HepG2 (cell line): ENCODE results near the gene CLIP2. TPM values are rescaled to one million over a fixed set of nuclear protein-coding genes. Genes with fewer than 3 reads are reported as not detected.
A peak's percentile ranks its signal among the peaks of the same experiment; 100 is the strongest.

Source experiments
- BHLHE40 ChIP-seq: IDR thresholded peaks from 2 replicates; pipeline ENCODE4 v1.6.1; 2011; ENCODE audit warnings: low read length, improper control_type of control experiment
- DNMT3B ChIP-seq: conservative IDR thresholded peaks from 2 replicates; pipeline ENCODE4 v1.6.1; 2016; ENCODE audit warnings: missing biosample characterization, control low read depth
- EHMT2 ChIP-seq: fragments of 200-600 bp; sonication (generic); IDR thresholded peaks from 2 replicates; pipeline ENCODE4 v1.7.0; 2017; ENCODE audit warnings: antibody characterized with exemption, low read depth, low read length, borderline replicate concordance
- ELK4 ChIP-seq: sonication (generic); formaldehyde crosslinking; IDR thresholded peaks from 2 replicates; pipeline ENCODE4 v1.9.0; 2021; ENCODE audit warnings: missing genetic modification reagents, borderline replicate concordance
- GFI1 ChIP-seq: sonication (generic); formaldehyde crosslinking; IDR thresholded peaks from 2 replicates; pipeline ENCODE4 v1.5.0; 2020; ENCODE audit warnings: missing genetic modification reagents, mild to moderate bottlenecking, borderline replicate concordance
- JUN ChIP-seq: sonication (generic); formaldehyde crosslinking; IDR thresholded peaks from 2 replicates; pipeline ENCODE4 v1.4.0; 2020; ENCODE audit warnings: mild to moderate bottlenecking, missing genetic modification reagents
- KLF15 ChIP-seq: sonication (generic); formaldehyde crosslinking; IDR thresholded peaks from 2 replicates; pipeline ENCODE4 v1.8.1; 2023; ENCODE audit warnings: borderline replicate concordance, mild to moderate bottlenecking, inconsistent platforms, missing genetic modification reagents, mixed read lengths
- KMT2B ChIP-seq: IDR thresholded peaks from 2 replicates; pipeline ENCODE4 v1.6.1; 2016; ENCODE audit warnings: missing genetic modification reagents, missing compliant biosample characterization
- MAZ ChIP-seq, 2 experiments: sonication (generic) in 1 of 2; formaldehyde crosslinking in 1 of 2; IDR thresholded peaks; 2 replicates each; pipeline versions ENCODE4 v1.5.0 to v1.6.1; 2012 to 2020; ENCODE audit warnings: low read depth in 2 of 2, mild to moderate bottlenecking in 2 of 2, borderline replicate concordance in 1 of 2, improper control_type of control experiment in 1 of 2, low read length in 1 of 2, missing genetic modification reagents in 1 of 2, moderate library complexity in 1 of 2
- ONECUT2 ChIP-seq: sonication (generic); formaldehyde crosslinking; IDR thresholded peaks from 2 replicates; pipeline ENCODE4 v1.4.0; 2020; ENCODE audit warnings: missing genetic modification reagents
- REXO4 ChIP-seq: sonication (generic); formaldehyde crosslinking; IDR thresholded peaks from 2 replicates; pipeline ENCODE4 v1.8.0; 2022; ENCODE audit warnings: missing genetic modification reagents, mild to moderate bottlenecking, borderline replicate concordance
- SCMH1 ChIP-seq: sonication (generic); formaldehyde crosslinking; IDR thresholded peaks from 2 replicates; pipeline ENCODE4 v1.9.0; 2021; ENCODE audit warnings: missing genetic modification reagents, mild to moderate bottlenecking, borderline replicate concordance
- THAP11 ChIP-seq: IDR thresholded peaks from 2 replicates; pipeline ENCODE4 v1.6.1; 2016; ENCODE audit warnings: missing biosample characterization, missing genetic modification reagents
- TP53 ChIP-seq: sonication (generic); formaldehyde crosslinking; conservative IDR thresholded peaks from 2 replicates; pipeline ENCODE4 v1.4.0; 2020; ENCODE audit warnings: missing genetic modification reagents
- ZFAT ChIP-seq: sonication (generic); formaldehyde crosslinking; conservative IDR thresholded peaks from 2 replicates; pipeline ENCODE4 v1.8.1; 2023; ENCODE audit warnings: missing genetic modification reagents, inconsistent platforms
- ZFP82 ChIP-seq: sonication (generic); formaldehyde crosslinking; IDR thresholded peaks from 2 replicates; pipeline ENCODE4 v1.5.1; 2020; ENCODE audit warnings: mild to moderate bottlenecking, missing genetic modification reagents, borderline replicate concordance
- ZFX ChIP-seq: sonication (generic); formaldehyde crosslinking; IDR thresholded peaks from 2 replicates; pipeline ENCODE4 v1.4.0; 2020; ENCODE audit warnings: mild to moderate bottlenecking, low read depth, missing genetic modification reagents, moderate library complexity
- ZNF138 ChIP-seq: sonication (generic); formaldehyde crosslinking; IDR thresholded peaks from 2 replicates; pipeline ENCODE4 v1.5.0; 2020; ENCODE audit warnings: mild to moderate bottlenecking, low read depth, missing genetic modification reagents
- ZNF30 ChIP-seq: sonication (generic); formaldehyde crosslinking; IDR thresholded peaks from 2 replicates; pipeline ENCODE4 v1.5.0; 2020; ENCODE audit warnings: mild to moderate bottlenecking, missing genetic modification reagents
- ZNF674 ChIP-seq: sonication (generic); formaldehyde crosslinking; IDR thresholded peaks from 2 replicates; pipeline ENCODE4 v1.5.0; 2020; ENCODE audit warnings: low read depth, mild to moderate bottlenecking, missing genetic modification reagents
- ZNF781 ChIP-seq: sonication (generic); formaldehyde crosslinking; IDR thresholded peaks from 2 replicates; pipeline ENCODE4 v1.5.1; 2020; ENCODE audit warnings: borderline replicate concordance, mild to moderate bottlenecking, missing genetic modification reagents; ENCODE audit errors: not compliant biosample characterization
- ZSCAN12 ChIP-seq: sonication (generic); formaldehyde crosslinking; IDR thresholded peaks from 2 replicates; pipeline ENCODE4 v1.9.0; 2021; ENCODE audit warnings: mild to moderate bottlenecking, missing genetic modification reagents
- ZSCAN22 ChIP-seq: sonication (generic); formaldehyde crosslinking; IDR thresholded peaks from 2 replicates; pipeline ENCODE4 v1.4.0; 2020; ENCODE audit warnings: mild to moderate bottlenecking, missing genetic modification reagents
- ZSCAN30 ChIP-seq: sonication (generic); formaldehyde crosslinking; IDR thresholded peaks from 2 replicates; pipeline ENCODE4 v1.5.0; 2020; ENCODE audit warnings: mild to moderate bottlenecking, missing genetic modification reagents
- polyA plus RNA-seq, 8 experiments: library from polyadenylated mRNA; depleted of rRNA in 3 of 8; stranded (reverse) in 7 of 8; unstranded in 1 of 8; fragments of >200 nt; fragmentation: Illumina TruSeq in 4 of 8; extraction: Trizol in 4 of 8; gene quantifications; 2 replicates each; pipeline versions ENCODE4 v1.2.1 to v1.2.3, GENCODE V29; 2011 to 2016; ENCODE audit warnings: low read depth in 4 of 8, missing spikeins in 1 of 8, mixed read lengths in 1 of 8; ENCODE audit not compliant: insufficient read depth in 1 of 8
- total RNA-seq, 5 experiments: library from RNA; depleted of rRNA; stranded (reverse); fragments of >200 nt; fragmentation: Illumina TruSeq; extraction: Trizol; gene quantifications; 2 replicates each; pipeline ENCODE4 v1.2.3, GENCODE V29; 2016; ENCODE audit warnings: low read depth in 1 of 5
- TF ChIP-seq, protein P1 (sequence below): sonication (generic); formaldehyde crosslinking; IDR thresholded peaks from 2 replicates; pipeline ENCODE4 v1.4.0; 2020; ENCODE audit warnings: missing genetic modification reagents
- TF ChIP-seq, protein P2 (sequence below): sonication (generic); formaldehyde crosslinking; IDR thresholded peaks from 2 replicates; pipeline ENCODE4 v1.9.0; 2022; ENCODE audit warnings: missing genetic modification reagents, mild to moderate bottlenecking, borderline replicate concordance

CLIP2 gene
- total and polyA plus RNA-seq, 2 of the 13 experiments (the other 11 are each of a cell fraction or from before 2014, with no cell fraction given): 6.5 to 17.4 TPM

DNA sequence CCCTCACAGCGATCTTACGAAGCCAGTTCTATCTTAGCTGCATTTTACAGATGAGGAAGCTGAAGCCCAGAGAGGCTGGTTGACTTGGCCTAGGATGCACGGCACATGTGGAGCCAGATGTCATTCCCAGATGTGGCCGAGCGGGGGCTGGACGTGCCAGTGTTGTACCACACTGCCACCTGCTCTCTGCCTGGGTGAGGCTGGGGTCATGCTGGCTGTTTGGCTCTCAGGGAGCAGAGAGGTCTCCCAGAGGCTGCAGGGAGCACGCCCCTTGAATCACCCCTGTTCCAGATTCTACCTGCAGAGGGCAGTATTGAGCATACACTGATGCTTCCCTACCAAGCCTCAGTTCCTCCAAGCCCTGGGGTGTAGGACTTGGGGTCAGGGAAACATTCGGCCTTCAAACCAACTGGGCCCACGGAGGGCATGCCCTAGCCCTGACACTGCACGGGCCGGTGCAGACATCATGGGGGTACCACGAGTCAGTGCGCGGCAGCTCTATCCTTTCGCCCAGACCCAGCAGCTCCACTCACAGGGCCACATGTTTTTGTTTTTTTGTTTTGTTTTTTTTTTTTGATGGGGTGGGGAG is 160.7 kb downstream of the CLIP2 start (continued):
- no peak for TF ChIP-seq ELK4 (CRISPR knock-in tag)
- TF ChIP-seq, protein P1, sequence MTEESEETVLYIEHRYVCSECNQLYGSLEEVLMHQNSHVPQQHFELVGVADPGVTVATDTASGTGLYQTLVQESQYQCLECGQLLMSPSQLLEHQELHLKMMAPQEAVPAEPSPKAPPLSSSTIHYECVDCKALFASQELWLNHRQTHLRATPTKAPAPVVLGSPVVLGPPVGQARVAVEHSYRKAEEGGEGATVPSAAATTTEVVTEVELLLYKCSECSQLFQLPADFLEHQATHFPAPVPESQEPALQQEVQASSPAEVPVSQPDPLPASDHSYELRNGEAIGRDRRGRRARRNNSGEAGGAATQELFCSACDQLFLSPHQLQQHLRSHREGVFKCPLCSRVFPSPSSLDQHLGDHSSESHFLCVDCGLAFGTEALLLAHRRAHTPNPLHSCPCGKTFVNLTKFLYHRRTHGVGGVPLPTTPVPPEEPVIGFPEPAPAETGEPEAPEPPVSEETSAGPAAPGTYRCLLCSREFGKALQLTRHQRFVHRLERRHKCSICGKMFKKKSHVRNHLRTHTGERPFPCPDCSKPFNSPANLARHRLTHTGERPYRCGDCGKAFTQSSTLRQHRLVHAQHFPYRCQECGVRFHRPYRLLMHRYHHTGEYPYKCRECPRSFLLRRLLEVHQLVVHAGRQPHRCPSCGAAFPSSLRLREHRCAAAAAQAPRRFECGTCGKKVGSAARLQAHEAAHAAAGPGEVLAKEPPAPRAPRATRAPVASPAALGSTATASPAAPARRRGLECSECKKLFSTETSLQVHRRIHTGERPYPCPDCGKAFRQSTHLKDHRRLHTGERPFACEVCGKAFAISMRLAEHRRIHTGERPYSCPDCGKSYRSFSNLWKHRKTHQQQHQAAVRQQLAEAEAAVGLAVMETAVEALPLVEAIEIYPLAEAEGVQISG: no peak
- TF ChIP-seq ZSCAN12 (CRISPR knock-in tag): no peak
- no peak for TF ChIP-seq ZSCAN30 (CRISPR knock-in tag)
- no peak for TF ChIP-seq BHLHE40
- no peak for TF ChIP-seq GFI1 (CRISPR knock-in tag)
- TF ChIP-seq MAZ (IDR thresholded peaks at IDR 0.05; ENCODE audit: borderline replicate concordance, low read depth, low read length): no peak
- TF ChIP-seq MAZ (CRISPR knock-in tag; IDR thresholded peaks at IDR 0.05; ENCODE audit: low read depth): no peak
- TF ChIP-seq ZFX (CRISPR knock-in tag): no peak
- TF ChIP-seq REXO4 (CRISPR knock-in tag): no peak
- no peak for TF ChIP-seq ZFAT
- TF ChIP-seq THAP11 (CRISPR knock-in tag): no peak
- TF ChIP-seq ONECUT2 (CRISPR knock-in tag): no peak
- no peak for TF ChIP-seq ZNF30 (CRISPR knock-in tag)
- 0 out of 2 replicates have a peak, but pooled peaks have one; percentile 54 for TF ChIP-seq ZNF138 (CRISPR knock-in tag)
- no peak for TF ChIP-seq DNMT3B (CRISPR knock-in tag)
- no peak for TF ChIP-seq ZNF781 (CRISPR knock-in tag)
- TF ChIP-seq JUN: no peak
- TF ChIP-seq TP53 (CRISPR knock-in tag): no peak
- no peak for TF ChIP-seq ZNF674
- no peak for TF ChIP-seq ZFP82 (CRISPR knock-in tag)
- no peak for TF ChIP-seq SCMH1 (CRISPR knock-in tag)
- TF ChIP-seq EHMT2: no peak
- TF ChIP-seq KLF15: no peak
- no peak for TF ChIP-seq KMT2B (CRISPR knock-in tag)
- TF ChIP-seq, protein P2, sequence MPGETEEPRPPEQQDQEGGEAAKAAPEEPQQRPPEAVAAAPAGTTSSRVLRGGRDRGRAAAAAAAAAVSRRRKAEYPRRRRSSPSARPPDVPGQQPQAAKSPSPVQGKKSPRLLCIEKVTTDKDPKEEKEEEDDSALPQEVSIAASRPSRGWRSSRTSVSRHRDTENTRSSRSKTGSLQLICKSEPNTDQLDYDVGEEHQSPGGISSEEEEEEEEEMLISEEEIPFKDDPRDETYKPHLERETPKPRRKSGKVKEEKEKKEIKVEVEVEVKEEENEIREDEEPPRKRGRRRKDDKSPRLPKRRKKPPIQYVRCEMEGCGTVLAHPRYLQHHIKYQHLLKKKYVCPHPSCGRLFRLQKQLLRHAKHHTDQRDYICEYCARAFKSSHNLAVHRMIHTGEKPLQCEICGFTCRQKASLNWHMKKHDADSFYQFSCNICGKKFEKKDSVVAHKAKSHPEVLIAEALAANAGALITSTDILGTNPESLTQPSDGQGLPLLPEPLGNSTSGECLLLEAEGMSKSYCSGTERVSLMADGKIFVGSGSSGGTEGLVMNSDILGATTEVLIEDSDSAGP: 0 out of 2 replicates have a peak, but pooled peaks have one; percentile 19
- no peak for TF ChIP-seq ZSCAN22
